Myocyte (in vitro differentiated cells): ENCODE data around the gene GHRL. TPM values are rescaled to one million over a fixed set of nuclear protein-coding genes. Genes with fewer than 3 reads are reported as not detected.

ENCODE experiments used
- DNase-seq: peaks from one replicate; pipeline ENCODE4 v3.0.0-alpha.2; 2012; ENCODE audit warnings: low read depth
- total RNA-seq: library from RNA; depleted of rRNA; stranded (reverse); fragments of >200 nt; gene quantifications from 2 replicates; pipeline ENCODE4 v1.2.3, GENCODE V29; 2014

The GHRL gene
- total RNA-seq, 1 donor from 2014 or later = not detected

GRCh38 chr3:10328460-10329071, 35.8 kb upstream of the GHRL start:
- DNase-seq = no peak

GRCh38 chr3:10327592-10327991, 34.8 kb upstream of the GHRL start:
- DNase-seq = no peak

GRCh38 chr3:10322352-10322710, 29.6 kb upstream of the GHRL start:
- DNase-seq = no peak

- no peak for DNase-seq
Measured at GRCh38 chr3:10321630-10322351, 29.0 kb upstream of the GHRL start.

- DNase-seq = no peak
Measured at GRCh38 chr3:10320320-10320677, 27.6 kb upstream of the GHRL start.

GRCh38 chr3:10319804-10320203, 27.1 kb upstream of the GHRL start:
- DNase-seq = no peak

GRCh38 chr3:10319251-10319650, 26.5 kb upstream of the GHRL start:
- DNase-seq = no peak

- DNase-seq = no peak
Measured at GRCh38 chr3:10317961-10318350, 25.2 kb upstream of the GHRL start.

- DNase-seq = no peak
Measured at GRCh38 chr3:10317311-10317960, 24.7 kb upstream of the GHRL start.

- DNase-seq = no peak
Measured at GRCh38 chr3:10315771-10316344, 23.1 kb upstream of the GHRL start.

GRCh38 chr3:10315101-10315500, 22.4 kb upstream of the GHRL start:
- no peak for DNase-seq

GRCh38 chr3:10312861-10313260, 20.1 kb upstream of the GHRL start:
- no peak for DNase-seq

- no peak for DNase-seq
Measured at GRCh38 chr3:10312391-10312790, 19.6 kb upstream of the GHRL start.

- DNase-seq = no peak
Measured at GRCh38 chr3:10311710-10312109, 19.0 kb upstream of the GHRL start.

GRCh38 chr3:10310578-10310977, 17.8 kb upstream of the GHRL start:
- DNase-seq = no peak

GRCh38 chr3:10309736-10310135, 17.0 kb upstream of the GHRL start:
- DNase-seq = no peak

GRCh38 chr3:10308678-10309077, 15.9 kb upstream of the GHRL start:
- DNase-seq = no peak

- DNase-seq = no peak
Measured at GRCh38 chr3:10306156-10306555, 13.4 kb upstream of the GHRL start.

- DNase-seq = no peak
Measured at GRCh38 chr3:10305331-10305902, 12.7 kb upstream of the GHRL start.

- no peak for DNase-seq
Measured at GRCh38 chr3:10304905-10305304, 12.2 kb upstream of the GHRL start.

- no peak for DNase-seq
Measured at GRCh38 chr3:10303785-10304184, 11.0 kb upstream of the GHRL start.

GRCh38 chr3:10303105-10303504, 10.4 kb upstream of the GHRL start:
- no peak for DNase-seq
